ENCODE data around the gene SLC38A10. TPM values are rescaled to one million over a fixed set of nuclear protein-coding genes. Genes with fewer than 3 reads are reported as not detected.

SLC38A10 gene
- polyA plus RNA-seq, 4 donors, result 41.7 to 77.7 (median 51.1) TPM

- no peak for DNase-seq (ENCODE audit: low read depth in 4 of 4, low spot score in 3 of 4)
These were observed 76.6 kb downstream of the SLC38A10 start for GRCh38 chr17:81218459-81218858.

- DNase-seq (ENCODE audit: low read depth in 4 of 4, low spot score in 3 of 4), result no peak
These were observed 77.6 kb downstream of the SLC38A10 start for GRCh38 chr17:81217491-81217890.

- DNase-seq (ENCODE audit: low read depth in 4 of 4, low spot score in 3 of 4), result no peak
These were observed 81.1 kb downstream of the SLC38A10 start for GRCh38 chr17:81213978-81214377.

- no peak for DNase-seq (ENCODE audit: low read depth in 4 of 4, low spot score in 3 of 4)
These were observed 82.7 kb downstream of the SLC38A10 start for GRCh38 chr17:81212365-81212764.

- DNase-seq (ENCODE audit: low read depth in 4 of 4, low spot score in 3 of 4), result no peak
These were observed 84.2 kb downstream of the SLC38A10 start for GRCh38 chr17:81210868-81211267.

GRCh38 chr17:81210466-81210865 is 84.6 kb downstream of the SLC38A10 start:
- no peak for DNase-seq (ENCODE audit: low read depth in 4 of 4, low spot score in 3 of 4)

- DNase-seq (ENCODE audit: low read depth in 4 of 4, low spot score in 3 of 4), result no peak
These were observed 86.0 kb downstream of the SLC38A10 start for GRCh38 chr17:81209141-81209540.

- DNase-seq (ENCODE audit: low read depth in 4 of 4, low spot score in 3 of 4), result no peak
These were observed 86.5 kb downstream of the SLC38A10 start for GRCh38 chr17:81208651-81209050.

GRCh38 chr17:81207610-81208581 is 87.2 kb downstream of the SLC38A10 start:
- DNase-seq (ENCODE audit: low read depth in 4 of 4, low spot score in 3 of 4), result no peak

GRCh38 chr17:81206657-81207056 is 88.5 kb downstream of the SLC38A10 start:
- DNase-seq (ENCODE audit: low read depth in 4 of 4, low spot score in 3 of 4), result no peak

- DNase-seq (ENCODE audit: low read depth in 4 of 4, low spot score in 3 of 4), result no peak
These were observed 88.9 kb downstream of the SLC38A10 start for GRCh38 chr17:81206166-81206565.

GRCh38 chr17:81204578-81204977 is 90.5 kb downstream of the SLC38A10 start:
- no peak for DNase-seq (ENCODE audit: low read depth in 4 of 4, low spot score in 3 of 4)

GRCh38 chr17:81203136-81203535 is 92.0 kb downstream of the SLC38A10 start:
- no peak for DNase-seq (ENCODE audit: low read depth in 4 of 4, low spot score in 3 of 4)

- DNase-seq (ENCODE audit: low read depth in 4 of 4, low spot score in 3 of 4), result no peak
These were observed 92.8 kb downstream of the SLC38A10 start for GRCh38 chr17:81202318-81202717.

- no peak for DNase-seq (ENCODE audit: low read depth in 4 of 4, low spot score in 3 of 4)
These were observed 94.2 kb downstream of the SLC38A10 start for GRCh38 chr17:81200695-81201580.

- no peak for DNase-seq (ENCODE audit: low read depth in 4 of 4, low spot score in 3 of 4)
These were observed 94.9 kb downstream of the SLC38A10 start for GRCh38 chr17:81200201-81200600.

- no peak for DNase-seq (ENCODE audit: low read depth in 4 of 4, low spot score in 3 of 4)
These were observed 95.7 kb downstream of the SLC38A10 start for GRCh38 chr17:81199482-81199830.

- DNase-seq (ENCODE audit: low read depth in 4 of 4, low spot score in 3 of 4), result no peak
These were observed 96.2 kb downstream of the SLC38A10 start for GRCh38 chr17:81198826-81199481.

GRCh38 chr17:81197831-81198490 is 97.1 kb downstream of the SLC38A10 start:
- DNase-seq (ENCODE audit: low read depth in 4 of 4, low spot score in 3 of 4), result no peak

- DNase-seq (ENCODE audit: low read depth in 4 of 4, low spot score in 3 of 4), result no peak
These were observed 97.7 kb downstream of the SLC38A10 start for GRCh38 chr17:81197409-81197795.
